Endometrial microvascular endothelial cells (primary cell): Measurements from ENCODE around the gene TUBA4A. TPM values are rescaled to one million over a fixed set of nuclear protein-coding genes. Genes with fewer than 3 reads are reported as not detected.
"Not testable (repeated sequence)": the region's sequence is repeated elsewhere in the genome, so short reads cannot be mapped to it uniquely, and the experiment has no call there.

Source experiments
- in situ Hi-C: cut with HindIII; loops from 2 replicates; pipeline ENCODE4 v1.10.0; 2017; ENCODE audit warnings: low sequenced_read_pairs, low pct_unique_long_range_greater_than_20kb; ENCODE audit errors: inconsistent ontology term
- total RNA-seq: library from RNA; depleted of rRNA; stranded (reverse); fragments of >200 nt; gene quantifications from one replicate; pipeline ENCODE4 v1.2.3, GENCODE V29; 2015; ENCODE audit errors: inconsistent ontology term

Gene TUBA4A
- total RNA-seq, 1 donor from 2014 or later = 18.4 TPM

DNA sequence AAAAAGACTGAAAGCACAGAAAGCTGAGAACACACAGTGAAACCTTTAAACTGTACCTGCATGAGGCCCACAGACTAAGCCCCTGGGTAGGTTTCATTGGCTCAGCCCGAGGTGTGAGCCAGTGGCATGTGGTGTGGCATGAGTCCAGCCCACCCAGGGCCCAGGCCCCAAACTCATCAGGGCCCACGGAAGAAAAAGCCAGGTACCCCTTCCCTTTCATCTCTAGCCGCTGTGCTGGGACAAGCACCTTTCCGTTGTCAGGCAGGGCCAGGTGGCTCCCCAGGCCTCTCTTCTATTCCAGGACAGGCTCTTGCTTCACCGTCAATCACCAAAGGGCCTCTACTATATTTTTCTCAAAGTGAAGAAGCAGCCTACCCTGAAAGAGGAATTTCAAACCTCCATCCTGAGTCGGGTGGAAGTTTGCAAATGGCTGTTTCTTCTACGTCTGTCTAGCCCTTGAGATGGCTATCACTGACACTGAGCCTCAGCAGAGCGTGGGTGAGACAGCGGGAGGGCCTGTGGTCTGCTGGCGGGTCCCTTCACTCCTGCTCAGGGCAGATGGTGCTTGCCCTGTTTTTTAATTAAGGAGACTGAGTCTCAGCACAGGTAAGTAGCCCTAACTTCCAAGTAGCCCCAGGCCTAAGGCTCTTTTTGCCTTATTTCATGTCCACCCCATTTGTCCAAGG is 34.0 kb upstream of the TUBA4A start:
- in situ Hi-C loops = no loop called here

DNA sequence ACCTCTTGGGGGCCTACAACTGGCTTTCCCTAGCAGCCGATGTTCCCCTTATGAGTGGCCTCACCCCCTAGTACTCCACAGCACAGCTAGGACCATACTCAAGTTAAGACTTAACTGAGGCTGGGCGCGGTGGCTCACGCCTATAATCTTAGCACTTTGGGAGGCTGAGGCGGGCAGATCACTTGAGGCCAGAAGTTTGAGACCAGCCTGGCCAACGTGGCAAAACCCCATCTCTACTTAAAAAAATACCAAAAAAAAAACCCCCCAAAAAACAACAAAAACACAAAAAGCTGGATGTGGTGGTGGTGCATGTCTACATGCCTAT is 33.4 kb upstream of the TUBA4A start:
- in situ Hi-C loops = not testable (repeated sequence)

DNA sequence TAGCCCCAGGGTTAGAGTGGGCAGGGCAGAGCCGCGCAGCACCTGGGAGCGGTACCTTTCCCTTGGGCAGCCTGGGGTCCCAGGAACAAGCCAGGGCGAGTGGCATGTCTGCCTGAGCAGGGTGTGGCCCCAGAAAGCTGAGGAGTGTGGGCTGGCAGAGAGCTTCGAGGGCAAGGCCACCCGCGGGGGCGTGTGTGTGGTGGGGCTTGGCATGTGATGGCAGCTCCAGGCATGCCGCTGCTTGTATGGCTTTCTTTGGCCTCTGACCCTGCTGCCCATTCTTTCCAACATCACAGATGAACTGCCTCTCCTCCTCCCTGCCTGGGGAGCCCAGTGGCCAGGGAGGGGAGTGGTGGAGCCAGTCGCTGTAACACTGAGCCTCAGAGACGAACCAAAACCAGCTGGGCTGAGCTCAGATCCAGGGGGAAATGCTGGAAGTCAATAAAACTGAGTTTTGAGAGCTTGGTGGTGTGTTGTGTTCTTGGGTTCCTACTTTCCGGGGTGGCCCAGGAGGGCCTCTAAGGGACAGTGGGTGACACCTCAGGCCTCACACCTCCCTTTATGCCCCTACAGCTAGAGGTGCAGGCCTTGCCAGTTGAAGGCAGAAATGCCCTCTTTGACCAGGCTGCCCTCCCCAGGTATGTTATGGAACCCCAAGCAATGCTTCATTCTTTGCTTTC is 32.9 kb upstream of the TUBA4A start:
- in situ Hi-C loops = no loop called here

DNA sequence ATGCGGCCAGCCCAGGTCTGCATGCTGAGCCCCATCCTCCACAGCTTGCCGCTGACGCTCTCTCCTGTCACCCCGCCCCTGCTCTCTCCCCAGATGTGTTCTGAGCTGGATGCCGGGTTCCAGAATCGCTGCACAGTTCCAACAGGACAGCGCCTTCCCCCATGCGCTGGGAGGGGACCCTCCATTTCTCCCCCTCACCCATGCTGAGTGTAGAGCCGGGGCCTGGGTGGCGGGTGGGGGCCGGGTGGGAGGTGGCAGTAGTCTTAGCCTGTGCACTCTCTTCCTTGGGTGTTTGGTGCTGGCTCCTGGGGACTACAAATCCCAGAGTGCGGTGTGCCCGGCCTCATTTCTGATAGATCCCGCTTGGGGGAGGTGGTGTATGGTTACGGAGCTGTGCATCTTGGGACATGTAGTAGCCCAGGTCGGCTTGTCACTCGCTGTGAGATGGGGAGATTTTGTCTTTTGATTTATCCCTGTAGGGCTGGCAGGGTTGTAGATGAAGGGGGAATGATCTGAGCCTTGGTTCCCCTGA is 32.2 kb upstream of the TUBA4A start:
- in situ Hi-C loops = no loop called here

DNA sequence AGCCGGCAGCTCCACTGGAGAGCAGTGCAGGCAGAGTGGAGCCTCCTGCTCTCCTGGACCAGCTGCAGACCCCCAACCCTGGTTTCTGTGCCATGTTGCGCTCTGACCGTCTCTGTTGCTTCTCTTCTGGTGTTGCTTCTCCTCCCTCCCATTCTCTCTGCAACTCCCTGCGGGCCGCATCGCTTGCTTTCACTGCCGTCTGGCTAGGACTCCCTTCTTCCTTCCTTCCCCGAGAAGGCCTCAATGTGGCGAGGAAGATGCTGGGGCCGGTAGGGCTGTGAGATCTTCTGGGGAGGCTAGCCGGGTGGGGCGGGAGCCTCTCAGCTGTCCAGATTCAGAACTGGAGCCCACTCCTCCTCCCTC is 31.6 kb upstream of the TUBA4A start:
- in situ Hi-C loops = no loop called here

DNA sequence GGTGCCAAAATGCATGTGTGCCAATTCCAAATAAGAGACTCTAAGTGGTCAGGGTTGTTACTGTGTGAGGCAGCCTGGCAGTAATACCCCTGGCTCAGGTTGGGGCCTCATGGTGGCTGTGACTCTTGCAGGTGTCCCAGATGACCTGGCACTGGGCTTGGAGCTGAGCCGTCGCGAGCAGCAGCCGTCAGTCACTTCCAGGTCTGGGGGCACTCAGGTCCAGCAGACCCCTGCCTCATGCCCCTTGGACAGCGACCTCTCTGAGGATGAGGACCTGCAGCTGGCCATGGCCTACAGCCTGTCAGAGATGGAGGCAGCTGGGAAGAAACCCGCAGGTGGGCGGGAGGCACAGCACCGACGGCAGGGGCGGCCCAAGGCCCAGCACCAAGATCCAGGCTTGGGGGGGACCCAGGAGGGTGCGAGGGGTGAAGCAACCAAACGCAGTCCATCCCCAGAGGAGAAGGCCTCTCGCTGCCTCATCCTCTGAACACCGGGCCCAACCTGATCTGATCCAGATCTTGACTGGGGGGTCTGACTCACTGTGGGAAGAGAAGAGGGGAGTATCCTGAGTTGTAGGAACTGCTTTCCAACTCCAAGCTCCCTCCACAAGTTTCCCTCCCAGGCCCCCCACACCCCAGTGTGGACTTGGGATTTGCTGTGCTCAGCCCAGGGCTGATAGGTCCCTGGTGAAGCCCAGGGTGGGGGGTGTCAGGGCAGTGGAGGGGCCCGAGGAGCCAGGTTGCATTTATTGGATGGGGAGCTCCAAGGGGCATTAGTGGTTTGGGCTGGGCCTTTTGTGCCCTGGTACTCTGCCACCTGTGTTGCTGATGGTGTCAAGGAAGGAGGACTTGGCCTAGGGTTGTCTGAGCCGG is 31.0 kb upstream of the TUBA4A start:
- in situ Hi-C loops = no loop called here

DNA sequence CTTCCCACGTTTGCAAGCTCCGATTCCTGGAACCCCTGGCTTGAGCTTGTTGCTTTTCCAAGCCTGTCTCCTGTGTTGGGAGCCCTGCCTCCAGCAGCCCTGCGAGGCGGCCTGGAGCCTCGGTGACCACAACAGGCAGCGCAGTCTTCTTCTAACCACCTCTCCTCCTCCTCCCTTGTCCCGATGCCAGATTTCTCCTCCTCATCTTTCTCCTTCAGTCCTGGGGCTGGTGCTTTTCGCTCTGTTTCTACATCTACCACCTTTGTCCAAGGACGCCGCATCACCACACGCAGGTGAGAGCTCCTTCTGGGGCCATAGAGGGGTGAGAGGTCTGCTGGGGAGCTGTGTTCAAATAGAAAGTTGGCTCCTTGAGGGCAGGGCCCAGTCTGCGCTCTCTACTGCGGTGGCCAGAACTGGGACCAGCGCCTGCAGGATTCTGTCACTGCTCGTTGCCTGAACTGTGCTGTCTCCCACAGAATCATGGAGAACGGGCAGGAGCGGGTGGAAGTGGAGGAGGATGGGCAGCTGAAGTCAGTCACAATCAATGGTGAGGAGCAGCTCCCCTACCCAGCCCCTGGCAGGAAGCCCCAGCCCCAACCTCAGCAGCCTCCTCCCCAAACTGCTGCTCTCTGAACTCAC is 29.3 kb upstream of the TUBA4A start:
- in situ Hi-C loops = no loop called here

DNA sequence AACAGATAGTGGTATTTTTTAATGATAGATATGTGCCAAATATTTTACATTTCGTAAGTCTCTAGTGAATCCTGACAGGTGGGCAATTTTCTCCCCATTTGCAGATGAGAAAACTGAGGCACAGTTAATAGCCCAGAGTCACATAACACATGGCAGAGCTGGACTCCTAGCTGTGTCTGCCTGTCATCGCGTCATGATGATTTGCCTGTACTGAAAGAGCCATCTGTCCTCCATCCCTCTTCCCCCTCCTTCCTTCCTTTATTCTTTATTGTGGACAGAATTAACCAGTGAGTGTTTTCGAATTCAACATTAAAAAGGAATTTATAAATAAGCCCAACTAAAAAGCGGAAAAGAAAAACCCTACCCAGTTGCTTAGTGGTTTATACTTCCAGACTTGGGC is 28.7 kb upstream of the TUBA4A start:
- in situ Hi-C loops = no loop called here

DNA sequence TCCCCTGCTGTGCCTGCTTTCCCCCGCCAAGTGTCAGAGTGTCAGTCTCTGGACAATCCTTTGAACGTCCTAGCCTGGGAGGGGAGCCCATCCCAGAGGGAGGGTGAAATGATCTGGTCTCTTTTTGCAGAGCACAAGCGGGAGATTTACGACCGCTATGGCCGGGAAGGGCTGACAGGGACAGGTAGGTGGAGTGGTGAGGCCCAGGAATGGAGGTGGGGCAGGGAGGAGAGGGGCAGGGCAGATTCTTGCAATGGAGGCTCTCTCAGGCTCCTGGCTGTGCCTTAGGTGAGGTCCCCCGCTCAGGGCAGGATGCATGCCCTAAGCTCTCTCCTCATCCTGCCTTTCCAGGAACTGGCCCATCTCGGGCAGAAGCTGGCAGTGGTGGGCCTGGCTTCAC is 27.9 kb upstream of the TUBA4A start:
- in situ Hi-C loops = no loop called here

DNA sequence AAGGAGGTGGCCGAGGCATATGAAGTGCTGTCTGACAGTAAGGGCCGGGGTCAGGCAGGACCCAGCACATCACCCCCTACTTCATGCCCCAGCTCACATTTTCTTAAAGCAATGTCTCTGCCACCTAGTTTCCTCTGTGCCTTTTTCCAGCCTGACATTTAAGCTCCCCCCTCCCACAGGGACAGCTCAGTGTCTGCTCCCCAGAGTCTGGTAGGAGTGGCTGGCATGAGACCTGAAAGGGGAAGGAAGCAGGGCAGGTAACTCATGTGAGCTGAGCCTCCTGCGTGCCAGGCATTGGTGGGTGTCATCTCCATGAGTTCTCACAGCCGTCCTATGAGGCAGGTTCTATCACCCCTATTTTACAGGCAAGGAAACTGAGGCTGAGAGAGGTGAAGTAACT is 26.9 kb upstream of the TUBA4A start:
- in situ Hi-C loops = no loop called here

DNA sequence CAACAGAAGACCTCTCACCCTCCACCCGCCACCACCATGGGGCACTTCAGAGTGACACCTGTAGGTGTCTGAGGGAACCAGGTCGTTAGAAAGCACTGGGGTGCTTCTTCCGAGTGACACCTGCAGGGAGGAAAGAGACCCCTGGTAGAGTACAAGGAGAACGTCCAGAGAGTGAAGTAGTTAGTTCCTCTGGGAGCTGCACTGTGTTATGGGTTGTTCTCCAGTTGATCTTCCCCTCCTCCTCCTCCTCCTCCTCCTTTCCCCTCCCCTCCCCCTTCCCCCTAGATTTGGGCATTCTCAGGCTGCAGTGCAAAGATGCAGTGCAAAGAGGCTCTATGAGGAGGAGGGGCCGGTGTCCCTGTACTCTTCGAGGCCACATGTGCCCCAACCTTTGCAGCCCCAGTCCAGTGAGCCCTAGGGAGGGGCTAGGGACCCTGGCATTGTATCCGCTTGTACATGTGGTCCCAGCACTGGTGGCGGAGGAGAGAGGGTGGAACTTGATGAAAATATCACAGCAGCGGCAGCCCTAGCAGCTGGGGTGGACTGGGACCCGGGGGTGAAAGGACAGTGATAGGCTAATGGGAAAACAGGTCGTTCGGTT is 26.3 kb upstream of the TUBA4A start:
- in situ Hi-C loops = no loop called here

DNA sequence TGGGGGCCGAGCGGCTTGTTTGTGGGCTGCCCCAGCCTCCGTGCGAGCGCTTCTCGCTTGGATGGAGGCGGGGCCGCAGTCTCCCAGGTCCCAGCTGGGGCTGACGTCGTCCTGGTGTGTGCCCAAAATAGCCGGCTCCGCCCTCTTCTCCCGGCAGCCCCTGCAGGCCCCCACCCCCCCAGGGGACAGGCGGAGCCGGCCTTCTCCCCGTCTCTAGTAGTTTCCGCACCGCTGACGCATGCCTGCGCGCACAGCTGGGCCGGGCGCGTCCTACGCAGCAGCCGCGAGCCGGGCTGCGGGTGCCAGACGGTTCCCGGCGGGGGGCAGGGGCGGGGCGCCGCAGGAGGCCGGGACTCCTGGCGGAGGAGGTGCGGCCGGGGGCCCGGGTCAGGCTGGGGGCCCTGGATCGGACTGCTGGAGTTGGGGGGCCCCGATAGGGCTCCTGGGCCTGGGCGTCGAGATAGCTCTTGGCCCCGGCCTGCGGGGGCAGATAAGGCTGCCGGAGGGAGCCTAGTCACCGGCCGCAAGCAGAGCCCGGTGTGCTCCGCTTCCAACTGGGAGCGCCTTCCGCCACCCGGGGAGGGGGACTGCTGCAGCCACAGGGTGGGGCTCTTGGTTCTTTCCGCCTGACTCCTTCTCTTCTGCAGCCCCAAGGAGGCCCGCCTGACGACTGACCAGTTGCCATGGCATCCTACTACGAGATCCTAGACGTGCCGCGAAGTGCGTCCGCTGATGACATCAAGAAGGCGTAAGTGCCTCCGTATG is 25.6 kb upstream of the TUBA4A start, which contains the start of gene DNAJB2:
TSS of gene DNAJB2 (plus strand) at position 216 of the 765 bp plus-strand sequence. CDS start at position 684, 468 bp downstream.
- in situ Hi-C loops = no loop called here

DNA sequence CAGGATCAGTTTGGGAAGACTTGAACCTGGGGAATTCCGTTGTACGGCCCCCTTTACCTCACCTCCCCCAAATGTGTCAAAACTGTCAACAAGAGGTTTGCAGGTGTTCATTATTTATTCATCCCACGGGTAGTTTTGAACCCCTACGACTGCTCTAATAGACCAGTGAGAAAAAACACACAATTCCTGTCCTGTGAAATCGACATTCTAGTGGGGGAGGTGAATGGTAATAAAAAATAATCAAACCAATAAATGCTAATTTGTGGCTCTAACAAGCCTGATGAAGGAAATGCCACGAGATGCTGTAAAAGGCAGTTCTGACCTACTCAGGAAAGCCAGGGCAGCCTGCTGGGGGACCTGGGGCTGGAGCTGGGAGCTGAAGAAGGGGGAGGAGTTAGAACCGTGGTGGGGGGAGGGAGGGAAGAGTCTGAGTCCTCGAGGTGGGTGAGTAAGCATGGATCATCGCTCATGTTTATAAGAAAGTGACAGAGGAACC is 25.0 kb upstream of the TUBA4A start:
- in situ Hi-C loops = no loop called here

DNA sequence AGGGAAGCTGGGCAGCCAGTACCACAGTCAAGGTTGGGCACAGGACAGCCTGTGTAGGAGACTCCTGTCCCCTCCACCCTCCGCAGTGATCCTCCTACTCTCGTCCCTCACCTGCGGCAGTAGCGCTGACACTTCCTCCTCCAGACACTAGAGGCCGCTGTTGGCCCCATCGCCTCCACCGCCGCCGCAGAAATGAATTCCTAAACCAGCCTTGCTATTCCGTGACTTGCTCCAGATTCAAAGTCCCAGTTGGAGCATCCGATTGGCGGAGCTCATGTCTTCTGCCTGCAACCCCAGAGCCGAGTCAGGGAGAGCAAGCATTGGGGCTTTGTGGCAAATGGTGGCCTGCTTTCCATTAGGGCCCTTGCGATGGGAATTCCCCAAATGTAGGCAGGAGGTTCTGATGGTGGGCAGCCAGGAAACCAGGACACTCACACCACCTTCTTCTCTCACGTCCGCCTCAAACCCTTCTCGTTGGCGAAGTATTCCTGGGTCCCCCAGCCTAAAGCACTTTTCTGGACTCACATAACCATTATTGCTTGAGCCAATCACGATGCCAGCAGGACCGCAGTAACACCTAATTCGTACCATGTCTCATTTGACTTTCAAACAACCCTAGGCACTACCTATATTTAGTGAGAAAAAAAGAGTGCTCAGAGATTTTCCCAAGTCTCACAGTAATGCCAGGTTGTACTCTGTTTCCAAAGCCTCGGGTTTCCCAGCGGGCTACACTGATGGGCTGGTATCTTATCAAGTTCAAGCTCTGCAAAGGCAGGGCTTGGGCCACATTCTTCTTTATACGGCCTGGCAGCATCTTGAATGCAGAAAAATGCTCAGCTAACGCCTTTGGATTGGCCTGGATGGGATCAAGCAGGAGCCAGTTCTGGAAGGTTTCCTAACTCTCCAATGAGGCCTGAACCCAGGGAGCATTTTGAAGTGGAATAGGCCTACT is 24.3 kb upstream of the TUBA4A start:
- in situ Hi-C loops = no loop called here

DNA sequence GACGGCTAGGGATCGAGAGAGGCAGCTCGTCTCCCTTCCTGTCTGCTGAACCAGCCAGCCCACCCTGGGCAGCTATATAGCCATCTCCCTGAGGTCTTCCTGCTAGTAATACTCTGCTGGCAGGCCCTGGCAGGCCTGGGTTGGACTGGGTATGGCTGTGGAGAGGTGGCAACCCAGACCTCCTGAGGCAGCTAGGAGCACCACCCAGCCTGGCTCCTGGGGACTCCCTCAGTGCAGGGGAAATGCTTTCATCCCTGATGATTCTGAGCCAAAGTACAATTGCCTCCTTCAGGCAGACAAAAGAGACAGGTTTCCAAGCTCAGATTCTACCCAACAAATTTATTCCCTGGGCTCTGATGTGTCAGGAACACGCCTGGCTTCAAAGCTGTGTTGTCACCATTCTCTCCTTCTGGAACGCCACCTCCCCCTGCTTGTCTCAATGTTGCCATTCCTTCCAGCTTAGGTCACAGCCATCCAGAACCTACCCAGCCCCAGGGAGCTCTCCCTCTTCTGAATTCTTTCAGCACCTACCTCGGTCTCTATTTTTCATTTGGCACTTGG is 20.7 kb upstream of the TUBA4A start:
- in situ Hi-C loops = no loop called here

DNA sequence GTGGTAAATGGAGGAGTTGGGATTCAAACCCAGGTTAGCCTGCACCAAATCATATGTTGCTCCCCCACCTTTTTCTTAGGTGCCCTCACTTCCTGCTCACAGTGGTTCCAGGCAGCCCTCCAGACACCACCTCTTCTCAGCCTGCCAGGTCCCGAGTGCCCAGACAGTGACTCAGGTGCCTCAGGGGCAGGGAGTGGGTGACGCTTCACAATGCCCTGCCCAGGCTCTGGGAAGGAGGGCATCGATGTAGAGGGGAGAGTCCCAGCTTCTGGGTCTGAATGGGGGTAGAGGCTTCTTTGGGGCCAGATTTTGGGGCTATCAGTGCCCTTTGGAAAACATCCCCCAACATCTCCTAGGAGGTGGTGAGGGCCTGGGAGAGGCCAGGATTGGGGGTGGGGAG is 20.2 kb upstream of the TUBA4A start:
- in situ Hi-C loops = no loop called here

DNA sequence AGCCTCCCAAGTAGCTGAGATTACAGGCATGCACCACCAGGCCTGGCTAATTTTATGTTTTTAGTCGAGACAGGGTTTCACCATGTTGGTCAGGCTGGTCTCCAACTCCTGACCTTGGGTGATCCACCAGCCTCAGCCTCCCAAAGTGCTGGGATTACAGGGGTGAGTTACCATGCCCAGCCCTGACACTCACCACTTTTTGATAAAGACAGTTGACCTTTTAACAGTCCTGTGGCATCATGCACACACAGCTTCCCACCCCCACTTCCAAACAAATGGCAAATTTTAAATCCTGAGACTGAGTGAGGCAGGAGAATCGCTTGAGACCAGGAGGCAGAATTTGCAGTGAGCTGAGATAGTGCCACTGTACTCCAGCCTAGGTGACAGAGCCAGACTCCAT is 19.3 kb upstream of the TUBA4A start:
- in situ Hi-C loops = no loop called here
